GM10248 (cell line): Measurements from ENCODE around the gene TMEM259.

Experiments used
- CTCF ChIA-PET: fragments of 300-600 bp; sonication (Branson Sonifier 250); formaldehyde crosslinking; extraction: SDS; loops from one replicate; lab custom pipeline; 2021; ENCODE audit warnings: antibody characterized with exemption; lab: Yijun Ruan, JAX
- POLR2A ChIA-PET: fragments of 350-650 bp; sonication (Branson Sonifier 250); formaldehyde crosslinking; extraction: SDS; loops from one replicate; lab custom pipeline; 2020; ENCODE audit warnings: antibody characterized with exemption; lab: Yijun Ruan, JAX
- DNase-seq: peaks from one replicate; pipeline ENCODE4 v3.0.0; 2012; ENCODE audit errors: extremely low spot score
- CTCF ChIP-seq: IDR thresholded peaks from 2 replicates; pipeline ENCODE4 v1.5.1; 2012; ENCODE audit warnings: mild to moderate bottlenecking, low read depth; ENCODE audit errors: extremely low read depth, missing control alignments, control extremely low read depth

Gene TMEM259

GRCh38 chr19:1018393-1018792 is 2.5 kb downstream of the TMEM259 start:
- no peak for TF ChIP-seq CTCF
- CTCF ChIA-PET = interaction anchor here (1.8 to 2.4 kb wide), 2 partner anchors 13 to 225 kb away, joined by 5 to 7 read pairs; no protein-coding TSS in a partner anchor
- POLR2A ChIA-PET = no interaction called here
- no peak for DNase-seq

- ChIA-PET CTCF (no interaction called here), POLR2A (no interaction called here)
- no peak for DNase-seq
- TF ChIP-seq CTCF = no peak
Measured at GRCh38 chr19:1017906-1018305, 3.0 kb downstream of the TMEM259 start.

- TF ChIP-seq CTCF = no peak
- CTCF ChIA-PET = interaction anchor here (1.0 kb wide), 1 partner anchor 34 kb away, joined by 3 read pairs; the partner anchor contains the start of gene WDR18
- POLR2A ChIA-PET = interaction anchor here (0.6 kb wide), 1 partner anchor 15 kb away, joined by 4 read pairs; no protein-coding TSS in a partner anchor
- no peak for DNase-seq
Measured at GRCh38 chr19:1017115-1017905, 3.6 kb downstream of the TMEM259 start.

GRCh38 chr19:1016647-1017114 is 4.2 kb downstream of the TMEM259 start:
- POLR2A ChIA-PET = no interaction called here
- no peak for DNase-seq
- CTCF ChIA-PET = interaction anchor here (1.0 kb wide), 1 partner anchor 33 kb away, joined by 3 read pairs; the partner anchor contains the start of gene WDR18
- no peak for TF ChIP-seq CTCF

GRCh38 chr19:1015782-1016646 is 4.9 kb downstream of the TMEM259 start:
- ChIA-PET POLR2A (interaction anchor here (0.6 kb wide), 1 partner anchor 12 kb away, joined by 3 read pairs; no protein-coding TSS in a partner anchor), CTCF (interaction anchor here (1.0 kb wide), 1 partner anchor 32 kb away, joined by 3 read pairs; the partner anchor contains the start of gene WDR18)
- DNase-seq = no peak

More at GRCh38 chr19:1015782-1016646, 4.9 kb downstream of the TMEM259 start:
- TF ChIP-seq CTCF = no peak
